Amygdala (tissue), 56 donors: ENCODE results near the gene OR1N1.
"Not testable (repeated sequence)": the region's sequence is repeated elsewhere in the genome, so short reads cannot be mapped to it uniquely, and the experiment has no call there.

ENCODE experiments used
- DNase-seq, 56 donors: peaks; one replicate each; lab custom pipeline; 2025; lab: John Stamatoyannopoulos, UW

Gene OR1N1

GRCh38 chr9:122527193-122527592, at the start of gene OR1N1:
OR1N1 (minus strand) TSS chr9:122527293; CDS start chr9:122527293, 0 bp downstream.
- DNase-seq, result no peak

- DNase-seq, result no peak
Observed at GRCh38 chr9:122572456-122572855, 45.4 kb upstream of the OR1N1 start.

GRCh38 chr9:122567901-122568300, 40.8 kb upstream of the OR1N1 start:
- DNase-seq, result no peak

GRCh38 chr9:122562134-122562760, 35.2 kb upstream of the OR1N1 start:
- DNase-seq, result no peak

- no peak for DNase-seq
Observed at GRCh38 chr9:122561446-122561845, 34.4 kb upstream of the OR1N1 start.

GRCh38 chr9:122552812-122553211, 25.7 kb upstream of the OR1N1 start, which contains the start of gene OR1N2:
OR1N2 (plus strand) TSS chr9:122553112; CDS start chr9:122553212, 100 bp downstream.
- no peak for DNase-seq

GRCh38 chr9:122551371-122551770, 24.3 kb upstream of the OR1N1 start:
- no peak for DNase-seq

GRCh38 chr9:122546196-122546595, 19.1 kb upstream of the OR1N1 start:
- no peak for DNase-seq

GRCh38 chr9:122538757-122539156, 11.7 kb upstream of the OR1N1 start:
- no peak for DNase-seq

- not testable (repeated sequence) for DNase-seq
Observed at GRCh38 chr9:122537066-122537465, 10.0 kb upstream of the OR1N1 start.

- DNase-seq, result no peak
Observed at GRCh38 chr9:122536134-122536533, 9.0 kb upstream of the OR1N1 start.

GRCh38 chr9:122531157-122531556, 4.1 kb upstream of the OR1N1 start:
- DNase-seq, result not testable (repeated sequence)

- no peak for DNase-seq
Observed at GRCh38 chr9:122526602-122527001, 491 bp downstream of the OR1N1 start.

- DNase-seq, result no peak
Observed at GRCh38 chr9:122519376-122519775, 7.7 kb downstream of the OR1N1 start.

- no peak for DNase-seq
Observed at GRCh38 chr9:122518841-122519240, 8.3 kb downstream of the OR1N1 start, which contains the start of gene OR1J4. OR1J4 (plus strand) TSS chr9:122519141; CDS start chr9:122519141, 0 bp downstream.

- no peak for DNase-seq
Observed at GRCh38 chr9:122518226-122518625, 8.9 kb downstream of the OR1N1 start.

GRCh38 chr9:122510502-122510901, 16.6 kb downstream of the OR1N1 start, which contains the start of gene OR1J2:
OR1J2 (plus strand) TSS chr9:122510802; CDS start chr9:122510802, 0 bp downstream.
- DNase-seq, result no peak

GRCh38 chr9:122506964-122507363, 20.1 kb downstream of the OR1N1 start:
- DNase-seq, result no peak

GRCh38 chr9:122498883-122499288, 28.2 kb downstream of the OR1N1 start:
- peak in 1 of 56 donors; percentile 7 for DNase-seq

GRCh38 chr9:122479062-122479461, 48.0 kb downstream of the OR1N1 start:
- no peak for DNase-seq

GRCh38 chr9:122477826-122478225, 49.3 kb downstream of the OR1N1 start, which contains the start of gene OR1J1:
OR1J1 (minus strand) TSS chr9:122477926; CDS start chr9:122477926, 0 bp downstream.
- DNase-seq, result no peak

- DNase-seq, result no peak
Observed at GRCh38 chr9:122477346-122477745, 49.7 kb downstream of the OR1N1 start.
